H1 (cell line): Measurements from ENCODE around the gene SRRT. TPM values are rescaled to one million over a fixed set of nuclear protein-coding genes. Genes with fewer than 3 reads are reported as not detected.
A peak's percentile ranks its signal among the peaks of the same experiment; 100 is the strongest.

Experiments
- CTCF ChIA-PET: fragments of 300-600 bp; sonication (Branson Sonifier 250); formaldehyde crosslinking; loops from one replicate; lab custom pipeline; 2021; ENCODE audit not compliant: partially characterized antibody; lab: Charles Lee
- POLR2A ChIA-PET: fragments of 300-600 bp; sonication (Branson Sonifier 250); formaldehyde crosslinking; loops from one replicate; lab custom pipeline; 2021; ENCODE audit warnings: inconsistent platforms; ENCODE audit not compliant: partially characterized antibody; lab: Charles Lee
- DNase-seq, 2 experiments: peaks; one replicate each; pipeline versions ENCODE4 v3.0.0 to v3.0.0-alpha.2; 2010 to 2022; ENCODE audit warnings: low spot score in 2 of 2, low read depth in 1 of 2, mixed read lengths in 1 of 2
- FAIRE-seq: peaks from 2 replicates; lab custom pipeline; 2011; peaks lifted over from hg19 to GRCh38; lab: Jason Lieb, UNC
- H2AFZ ChIP-seq: 2 replicates; pipeline ENCODE4 v1.8.1; 2012; ENCODE audit warnings: low read length, inconsistent platforms
- H2AK5ac ChIP-seq: 2 replicates; pipeline ENCODE4 v1.6.1; 2013; ENCODE audit warnings: low read depth, low read length
- H2BK120ac ChIP-seq: replicated peaks from 2 replicates; pipeline ENCODE3; 2013; ENCODE audit warnings: low read depth, low read length, inconsistent platforms
- H2BK12ac ChIP-seq: 2 replicates; pipeline ENCODE4 v1.6.1; 2013; ENCODE audit warnings: low read depth, low read length
- H2BK15ac ChIP-seq: 2 replicates; pipeline ENCODE4 v1.6.1; 2013; ENCODE audit warnings: low read length
- H2BK20ac ChIP-seq: 2 replicates; pipeline ENCODE4 v1.6.1; 2013; ENCODE audit warnings: low read length
- H2BK5ac ChIP-seq: 2 replicates; pipeline ENCODE4 v1.6.1; 2013; ENCODE audit warnings: low read depth, low read length
- H3K14ac ChIP-seq: 2 replicates; pipeline ENCODE4 v1.6.1; 2013; ENCODE audit warnings: inconsistent platforms; ENCODE audit not compliant: insufficient read length
- H3K18ac ChIP-seq: 2 replicates; pipeline ENCODE4 v1.6.1; 2013; ENCODE audit warnings: low read length; ENCODE audit errors: extremely low read depth
- H3K23ac ChIP-seq: 2 replicates; pipeline ENCODE4 v1.6.1; 2013; ENCODE audit warnings: inconsistent platforms; ENCODE audit not compliant: insufficient read length
- H3K23me2 ChIP-seq: 2 replicates; pipeline ENCODE4 v1.6.1; 2013; ENCODE audit warnings: low read depth, low read length
- H3K27ac ChIP-seq: 2 replicates; pipeline ENCODE4 v1.6.1; 2011; ENCODE audit warnings: low read depth, low read length, inconsistent platforms
- H3K27me3 ChIP-seq, 4 experiments: replicated peaks in 1 of 4; 1 replicate in 1 of 4; 2 replicates in 3 of 4; pipeline versions ENCODE4 v1.6.1 to v1.8.1; 2011 to 2013; ENCODE audit warnings: low read length in 3 of 4, mild to moderate bottlenecking in 3 of 4, inconsistent platforms in 2 of 4, mixed read lengths in 2 of 4, moderate library complexity in 1 of 4; ENCODE audit not compliant: control insufficient read depth in 3 of 4, insufficient read depth in 3 of 4; ENCODE audit errors: extremely low read depth in 1 of 4
- H3K36me3 ChIP-seq, 4 experiments: 2 replicates each; pipeline versions ENCODE4 v1.6.1 to v1.8.1; 2011 to 2013; ENCODE audit warnings: mild to moderate bottlenecking in 4 of 4, low read length in 3 of 4, moderate library complexity in 2 of 4, control low read depth in 1 of 4, inconsistent platforms in 1 of 4; ENCODE audit not compliant: insufficient read depth in 4 of 4, control insufficient read depth in 2 of 4
- H3K4ac ChIP-seq: replicated peaks from 2 replicates; pipeline ENCODE3; 2013; ENCODE audit warnings: low read length, low read depth, mixed read lengths, inconsistent platforms; ENCODE audit not compliant: insufficient read length
- H3K4me1 ChIP-seq, 4 experiments: replicated peaks in 1 of 4; 1 replicate in 1 of 4; 2 replicates in 3 of 4; pipeline versions ENCODE4 v1.6.1 to v1.8.1; 2011 to 2013; ENCODE audit warnings: low read length in 3 of 4, inconsistent platforms in 2 of 4, mixed read lengths in 1 of 4; ENCODE audit not compliant: insufficient read depth in 4 of 4, control insufficient read depth in 3 of 4
- H3K4me2 ChIP-seq, 2 experiments: 2 replicates each; pipeline versions ENCODE4 v1.6.1 to v1.8.1; 2011 to 2013; ENCODE audit warnings: low read depth in 2 of 2, low read length in 2 of 2, control low read depth in 1 of 2, inconsistent platforms in 1 of 2, mild to moderate bottlenecking in 1 of 2; ENCODE audit not compliant: insufficient read depth in 1 of 2
- H3K4me3 ChIP-seq, 4 experiments: fragments of 200-600, 300-600 bp in 1 of 4; sonication (generic), shearing (Covaris generic), sonication (Bioruptor Twin) in 1 of 4; 2 replicates each; pipeline versions ENCODE4 v1.5.1 to v1.8.1; 2011 to 2016; ENCODE audit warnings: low read length in 4 of 4, low read depth in 3 of 4, control low read depth in 2 of 4, inconsistent platforms in 2 of 4, mild to moderate bottlenecking in 2 of 4, mixed read lengths in 1 of 4, moderate library complexity in 1 of 4; ENCODE audit not compliant: insufficient read depth in 2 of 4; ENCODE audit errors: extremely low read depth in 1 of 4
- H3K56ac ChIP-seq: replicated peaks from 2 replicates; pipeline ENCODE3; 2013; ENCODE audit warnings: low read depth, mild to moderate bottlenecking, mixed read lengths, low read length, inconsistent platforms; ENCODE audit not compliant: insufficient read length
- H3K79me1 ChIP-seq: 2 replicates; pipeline ENCODE4 v1.6.1; 2013; ENCODE audit warnings: low read depth, low read length, control low read depth
- H3K79me2 ChIP-seq, 2 experiments: 2 replicates each; pipeline versions ENCODE4 v1.6.1 to v1.8.1; 2012 to 2013; ENCODE audit warnings: low read length in 2 of 2, mild to moderate bottlenecking in 2 of 2, inconsistent platforms in 1 of 2; ENCODE audit not compliant: insufficient read depth in 2 of 2, control insufficient read depth in 1 of 2
- H3K9ac ChIP-seq, 4 experiments: replicated peaks in 1 of 4; 1 replicate in 1 of 4; 2 replicates in 3 of 4; pipeline versions ENCODE4 v1.6.1 to v1.8.1; 2011 to 2013; ENCODE audit warnings: low read depth in 3 of 4, low read length in 3 of 4, control low read depth in 2 of 4, mild to moderate bottlenecking in 2 of 4, moderate library complexity in 2 of 4, inconsistent platforms in 1 of 4; ENCODE audit errors: extremely low read depth in 1 of 4
- H3K9me3 ChIP-seq, 2 experiments: 2 replicates each; pipeline versions ENCODE4 v1.6.1 to v1.8.1; 2012 to 2013; ENCODE audit warnings: mild to moderate bottlenecking in 2 of 2, moderate library complexity in 2 of 2, control low read depth in 1 of 2, inconsistent platforms in 1 of 2, low read depth in 1 of 2, low read length in 1 of 2, mixed read lengths in 1 of 2; ENCODE audit not compliant: insufficient read depth in 2 of 2
- H4K20me1 ChIP-seq, 2 experiments: replicated peaks in 1 of 2; 2 replicates each; pipeline versions ENCODE3 to v1.8.1; 2011 to 2013; ENCODE audit warnings: inconsistent platforms in 2 of 2, low read length in 2 of 2, mild to moderate bottlenecking in 1 of 2; ENCODE audit not compliant: insufficient read depth in 2 of 2, control insufficient read depth in 1 of 2
- H4K5ac ChIP-seq: 2 replicates; pipeline ENCODE4 v1.6.1; 2013; ENCODE audit warnings: low read length, low read depth, mixed read lengths, inconsistent platforms; ENCODE audit not compliant: insufficient read length
- H4K8ac ChIP-seq: 2 replicates; pipeline ENCODE4 v1.8.0; 2013; ENCODE audit warnings: mild to moderate bottlenecking, moderate library complexity, low read length, inconsistent platforms; ENCODE audit not compliant: insufficient read depth; ENCODE audit errors: extremely low read depth
- H4K91ac ChIP-seq: replicated peaks from 2 replicates; pipeline ENCODE3; 2013; ENCODE audit warnings: low read length, mixed read lengths, inconsistent platforms; ENCODE audit not compliant: insufficient read length
- ATF2 ChIP-seq: IDR thresholded peaks from 2 replicates; pipeline ENCODE4 v1.6.1; 2012; ENCODE audit warnings: low read length, inconsistent platforms
- HDAC2 ChIP-seq, 2 experiments: fragments of 300-600 bp in 1 of 2; sonication (generic) in 1 of 2; IDR thresholded peaks; 2 replicates each; pipeline ENCODE4 v1.6.1; 2011 to 2012; ENCODE audit warnings: low read depth in 2 of 2, low read length in 2 of 2, mild to moderate bottlenecking in 2 of 2, moderate library complexity in 2 of 2, borderline replicate concordance in 1 of 2, inconsistent platforms in 1 of 2
- MAX ChIP-seq: IDR thresholded peaks from 2 replicates; pipeline ENCODE4 v1.6.1; 2012; ENCODE audit warnings: inconsistent platforms
- POLR2AphosphoS5 ChIP-seq: IDR thresholded peaks from 2 replicates; pipeline ENCODE4 v1.6.1; 2011; ENCODE audit warnings: low read depth, low read length
- SRF ChIP-seq: IDR thresholded peaks from 2 replicates; pipeline ENCODE4 v1.6.1; 2011; ENCODE audit warnings: mild to moderate bottlenecking, low read depth, low read length, moderate library complexity
- USF2 ChIP-seq: IDR thresholded peaks from 2 replicates; pipeline ENCODE4 v1.6.1; 2011; ENCODE audit warnings: low read length, improper control_type of control experiment
- WGBS, 2 experiments: shearing (Covaris generic) in 1 of 2; methylation state at CpG; one replicate each; pipeline versions ENCODE4 v1.1.6 to v1.1.7; 2013 to 2015; ENCODE audit warnings: low lambda C conversion rate in 2 of 2, mixed read lengths in 2 of 2, inconsistent platforms in 1 of 2, low coverage in 1 of 2, missing lambda C conversion rate in 1 of 2; ENCODE audit not compliant: insufficient replicate concordance in 2 of 2, insufficient coverage in 1 of 2, insufficient read length in 1 of 2; ENCODE audit errors: extremely low coverage in 1 of 2, missing lambda C conversion rate in 1 of 2; 5-methylcytosine and 5-hydroxymethylcytosine counted together
- polyA plus RNA-seq, 7 experiments: library from polyadenylated mRNA; depleted of rRNA in 3 of 7; stranded (reverse) in 5 of 7; unstranded in 2 of 7; fragments of >200 nt in 5 of 7; fragments of 200-250 nt in 2 of 7; gene quantifications; 1 replicate in 5 of 7; 2 replicates in 1 of 7; 4 replicates in 1 of 7; pipeline versions ENCODE4 v1.2.1 to v1.2.3, GENCODE V29; 2011 to 2013; ENCODE audit warnings: missing spikeins in 2 of 7, mixed read lengths in 2 of 7
- total RNA-seq: library from RNA; stranded (reverse); fragmentation: NEBNext Ultra II Directional; extraction: Animal tissue kit (Norgen Biotek cat#: 25700); gene quantifications from 2 replicates; pipeline ENCODE4 v1.2.1, GENCODE V29; 2021

Gene SRRT
- total and polyA plus RNA-seq, 2 of the 8 experiments (the other 6 are each of a cell fraction or from before 2014, with no cell fraction given): 66.7 to 237 TPM

- H3K79me2 ChIP-seq: no peaks in the 10 kb centered on the region
- H3K4me1 ChIP-seq: peaks cover 3 to 10% (median 8%) of the 10 kb centered on the region in 4 experiments
- peaks cover 3% of the 10 kb centered on the region; the same call in 1 of the 2 replicates for H3K23me2 ChIP-seq
- peak overlapping the region; percentile 92 to 93 for H3K4me2 ChIP-seq
- H3K18ac ChIP-seq: peak overlapping the region; percentile 95
- FAIRE-seq (peak; percentile 36), DNase-seq (peak; percentile 84 to 96)
- H3K23ac ChIP-seq: no peak overlapping the region
- POLR2A ChIA-PET: interaction anchor here (0.7 to 3.3 kb wide), 27 partner anchors 8 to 407 kb away, joined by 3 to 53 read pairs (median 5); partner anchors contain the start of genes EPHB4, POP7, SLC12A9 and SRRT
- H4K91ac ChIP-seq: peak overlapping the region; percentile 99
- no peaks in the 10 kb centered on the region for H4K20me1 ChIP-seq
- H3K79me1 ChIP-seq: peaks cover 6% of the 10 kb centered on the region; the same call in 1 of the 2 replicates
- H2BK15ac ChIP-seq: peak overlapping the region; percentile 97
- no peaks in the 10 kb centered on the region for H3K27me3 ChIP-seq
- H3K56ac ChIP-seq: peak overlapping the region; percentile 84
- no peaks in the 10 kb centered on the region for H3K36me3 ChIP-seq
- no peak overlapping the region for H2AFZ ChIP-seq
- peak overlapping the region in 3 of 4 experiments; percentile 72 to 77 (median 75); a peak in 6 of 7 replicates for H3K9ac ChIP-seq
- peak overlapping the region; percentile 98 for H2BK20ac ChIP-seq
- no peaks in the 10 kb centered on the region for H3K9me3 ChIP-seq
- H2BK120ac ChIP-seq: peak overlapping the region; percentile 92
- H2AK5ac ChIP-seq: peak overlapping the region; percentile 86; the same call in 1 of the 2 replicates
- 5% methylated on average over 17 of the region's 17 CpGs; no CpG with 5 or more reads in 1 of the 2 experiments for WGBS, 2 experiments
- peak overlapping the region; percentile 92 for H3K27ac ChIP-seq
- H3K4me3 ChIP-seq: peak overlapping the region; percentile 9 to 67 (median 56); a peak in 7 of 8 replicates
- peak overlapping the region; percentile 96 for H4K5ac ChIP-seq
- peak overlapping the region; percentile 72 for H2BK12ac ChIP-seq
- peak overlapping the region; percentile 95 for H2BK5ac ChIP-seq
- peak overlapping the region; percentile 97 for H3K4ac ChIP-seq
- H3K14ac ChIP-seq: peak overlapping the region; percentile 6
- H4K8ac ChIP-seq: peak overlapping the region; percentile 92
- CTCF ChIA-PET: interaction anchor here (0.6 to 7.0 kb wide), 15 partner anchors 8 to 224 kb away, joined by 3 to 55 read pairs (median 5); partner anchors contain the start of genes EPHB4, MOSPD3, POP7 and SLC12A9
- no peak for TF ChIP-seq SRF
- TF ChIP-seq MAX: peak; percentile 65
- TF ChIP-seq POLR2AphosphoS5: peak; percentile 55
- peak; percentile 94 for TF ChIP-seq ATF2
- TF ChIP-seq USF2: 0 out of 2 replicates have a peak, but pooled peaks have one; percentile 5
- peak in 1 of 2 experiments; percentile 63; a peak in 1 of 4 replicates for TF ChIP-seq HDAC2 (IDR thresholded peaks at IDR 0.05; ENCODE audit: borderline replicate concordance in 1 of 2, low read depth in 2 of 2, low read length in 2 of 2)
Observed at GRCh38 chr7:100835903-100836811, 38.7 kb upstream of the SRRT start.
